ENCODE data around the gene ZCCHC24. TPM values are rescaled to one million over a fixed set of nuclear protein-coding genes. Genes with fewer than 3 reads are reported as not detected.
"Not testable (repeated sequence)": the region's sequence is repeated elsewhere in the genome, so short reads cannot be mapped to it uniquely, and the experiment has no call there.

ZCCHC24 gene
- total RNA-seq, 2 experiments from 2014 or later: 0.78 to 0.80 TPM

GRCh38 chr10:79346388-79347225, 98.8 kb downstream of the ZCCHC24 start:
- peaks cover 27% of the 10 kb centered on the region for H3K36me3 Mint-ChIP-seq
- peak overlapping the region; percentile 58 for H3K4me3 Mint-ChIP-seq
- no peaks in the 10 kb centered on the region for H3K9me3 Mint-ChIP-seq
- no peaks in the 10 kb centered on the region for H3K27me3 Mint-ChIP-seq
- DNase-seq: no peak
- H3K27ac Mint-ChIP-seq: peak overlapping the region; percentile 29
- peaks cover 25% of the 10 kb centered on the region for H3K4me1 Mint-ChIP-seq

GRCh38 chr10:79346012-79346340, 99.4 kb downstream of the ZCCHC24 start:
- Mint-ChIP-seq H3K9me3 (no peaks in the 10 kb centered on the region), H3K27me3 (no peaks in the 10 kb centered on the region), H3K4me3 (no peak overlapping the region), H3K4me1 (peaks cover 25% of the 10 kb centered on the region), H3K27ac (no peak overlapping the region), H3K36me3 (peaks cover 27% of the 10 kb centered on the region)
- DNase-seq: no peak

GRCh38 chr10:79345241-79346011, 100.0 kb downstream of the ZCCHC24 start:
- DNase-seq: no peak
- H3K9me3 Mint-ChIP-seq: no peaks in the 10 kb centered on the region
- peaks cover 25% of the 10 kb centered on the region for H3K4me1 Mint-ChIP-seq
- no peaks in the 10 kb centered on the region for H3K27me3 Mint-ChIP-seq
- H3K4me3 Mint-ChIP-seq: no peak overlapping the region
- H3K36me3 Mint-ChIP-seq: peaks cover 26% of the 10 kb centered on the region
- no peak overlapping the region for H3K27ac Mint-ChIP-seq

GRCh38 chr10:79344502-79345195, 100.8 kb downstream of the ZCCHC24 start:
- DNase-seq: no peak
- peaks cover 19% of the 10 kb centered on the region for H3K4me1 Mint-ChIP-seq
- no peak overlapping the region for H3K4me3 Mint-ChIP-seq

GRCh38 chr10:79342811-79343561, 102.4 kb downstream of the ZCCHC24 start:
- H3K27me3 Mint-ChIP-seq: no peaks in the 10 kb centered on the region
- H3K27ac Mint-ChIP-seq: no peak overlapping the region
- no peaks in the 10 kb centered on the region for H3K9me3 Mint-ChIP-seq
- no peak for DNase-seq
- H3K4me3 Mint-ChIP-seq: no peak overlapping the region
- peaks cover 8% of the 10 kb centered on the region for H3K4me1 Mint-ChIP-seq
- peaks cover 1% of the 10 kb centered on the region for H3K36me3 Mint-ChIP-seq

More at GRCh38 chr10:79344502-79345195, 100.8 kb downstream of the ZCCHC24 start:
- peaks cover 18% of the 10 kb centered on the region for H3K36me3 Mint-ChIP-seq
- no peaks in the 10 kb centered on the region for H3K27me3 Mint-ChIP-seq
- H3K27ac Mint-ChIP-seq: no peak overlapping the region
- no peaks in the 10 kb centered on the region for H3K9me3 Mint-ChIP-seq

GRCh38 chr10:79342295-79342761, 103.1 kb downstream of the ZCCHC24 start:
- DNase-seq: no peak
- Mint-ChIP-seq H3K27me3 (no peaks in the 10 kb centered on the region), H3K4me3 (no peak overlapping the region), H3K9me3 (no peaks in the 10 kb centered on the region), H3K27ac (no peak overlapping the region), H3K36me3 (no peaks in the 10 kb centered on the region), H3K4me1 (peaks cover 8% of the 10 kb centered on the region)

- Mint-ChIP-seq H3K36me3 (no peaks in the 10 kb centered on the region), H3K27me3 (no peaks in the 10 kb centered on the region), H3K9me3 (no peaks in the 10 kb centered on the region), H3K27ac (no peak overlapping the region), H3K4me3 (no peak overlapping the region), H3K4me1 (peaks cover 5% of the 10 kb centered on the region)
- no peak for DNase-seq
These were observed 104.7 kb downstream of the ZCCHC24 start for GRCh38 chr10:79340646-79341244.

GRCh38 chr10:79339266-79339665, 106.2 kb downstream of the ZCCHC24 start:
- no peaks in the 10 kb centered on the region for H3K27me3 Mint-ChIP-seq
- H3K9me3 Mint-ChIP-seq: no peaks in the 10 kb centered on the region
- no peak for DNase-seq
- no peak overlapping the region for H3K27ac Mint-ChIP-seq
- no peaks in the 10 kb centered on the region for H3K36me3 Mint-ChIP-seq
- H3K4me1 Mint-ChIP-seq: peaks cover 3% of the 10 kb centered on the region
- H3K4me3 Mint-ChIP-seq: no peak overlapping the region

GRCh38 chr10:79337783-79338469, 107.5 kb downstream of the ZCCHC24 start:
- not testable (repeated sequence) for DNase-seq, H3K27me3 Mint-ChIP-seq, H3K4me3 Mint-ChIP-seq, H3K4me1 Mint-ChIP-seq, H3K9me3 Mint-ChIP-seq, H3K27ac Mint-ChIP-seq, H3K36me3 Mint-ChIP-seq

- Mint-ChIP-seq H3K27me3 (no peaks in the 10 kb centered on the region), H3K4me3 (no peak overlapping the region), H3K4me1 (peaks cover 14% of the 10 kb centered on the region), H3K36me3 (peaks cover 5% of the 10 kb centered on the region), H3K27ac (no peak overlapping the region), H3K9me3 (peaks cover 1% of the 10 kb centered on the region)
- DNase-seq: no peak
These were observed 108.7 kb downstream of the ZCCHC24 start for GRCh38 chr10:79336739-79337138.

GRCh38 chr10:79336276-79336675, 109.1 kb downstream of the ZCCHC24 start:
- H3K4me3 Mint-ChIP-seq: no peak overlapping the region

GRCh38 chr10:79335470-79336235, 109.8 kb downstream of the ZCCHC24 start:
- peaks cover 24% of the 10 kb centered on the region for H3K4me1 Mint-ChIP-seq
- H3K27me3 Mint-ChIP-seq: no peaks in the 10 kb centered on the region
- H3K36me3 Mint-ChIP-seq: peaks cover 5% of the 10 kb centered on the region
- no peak for DNase-seq
- no peak overlapping the region for H3K4me3 Mint-ChIP-seq
- H3K27ac Mint-ChIP-seq: no peak overlapping the region
- H3K9me3 Mint-ChIP-seq: peaks cover 1% of the 10 kb centered on the region

More at GRCh38 chr10:79336276-79336675, 109.1 kb downstream of the ZCCHC24 start:
- Mint-ChIP-seq H3K27me3 (no peaks in the 10 kb centered on the region), H3K4me1 (peaks cover 19% of the 10 kb centered on the region), H3K36me3 (peaks cover 5% of the 10 kb centered on the region), H3K9me3 (peaks cover 1% of the 10 kb centered on the region), H3K27ac (no peak overlapping the region)
- DNase-seq: no peak

GRCh38 chr10:79335094-79335469, 110.3 kb downstream of the ZCCHC24 start:
- peaks cover 24% of the 10 kb centered on the region for H3K4me1 Mint-ChIP-seq
- peaks cover 1% of the 10 kb centered on the region for H3K9me3 Mint-ChIP-seq
- no peak overlapping the region for H3K27ac Mint-ChIP-seq

More at GRCh38 chr10:79335094-79335469, 110.3 kb downstream of the ZCCHC24 start:
- H3K27me3 Mint-ChIP-seq: no peaks in the 10 kb centered on the region
- H3K4me3 Mint-ChIP-seq: no peak overlapping the region
- H3K36me3 Mint-ChIP-seq: peaks cover 5% of the 10 kb centered on the region
- DNase-seq: no peak

Data from activated naive CD8-positive, alpha-beta T cell treated with anti-CD3 and anti-CD28 coated beads for 36 hours (primary cell).